Epithelial cell of alveolus of lung (primary cell): Measurements from ENCODE around the gene TAS2R10. TPM values are rescaled to one million over a fixed set of nuclear protein-coding genes. Genes with fewer than 3 reads are reported as not detected.

ENCODE experiments used
- total RNA-seq: library from RNA; depleted of rRNA; stranded (reverse); fragments of >200 nt; gene quantifications from 2 replicates; pipeline ENCODE4 v1.2.1, GENCODE V29; 2015

TAS2R10 gene
- 0.40 TPM in 1 of 2 replicates, not detected in the other for total RNA-seq

GRCh38 chr12:10826258-10826657, at the start of gene TAS2R10:
TSS of gene TAS2R10 (minus strand) at chr12:10826358. CDS start at chr12:10826269, 89 bp downstream.

DNA sequence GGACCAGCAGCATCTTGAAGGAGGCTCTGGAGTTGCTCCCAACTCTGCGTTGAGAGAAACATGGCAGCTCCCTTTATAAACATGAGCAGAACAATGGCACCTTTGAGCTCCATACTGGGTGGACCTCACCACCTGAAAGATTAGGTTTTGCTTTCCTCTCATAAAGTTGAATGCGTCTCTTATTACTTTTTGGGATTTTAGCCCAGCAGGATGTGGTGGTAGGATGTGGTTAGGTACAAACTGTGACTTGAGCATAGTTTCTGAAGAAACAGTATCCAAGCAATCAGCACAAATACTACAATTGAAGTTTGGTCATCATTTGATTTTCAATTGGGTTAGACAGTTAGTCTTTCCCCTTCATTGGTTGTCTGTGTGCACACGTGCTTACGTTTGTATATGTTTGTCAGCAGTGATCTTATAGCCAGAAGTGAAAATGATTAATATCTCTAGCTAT, 23.3 kb upstream of the TAS2R10 start, which contains the start of gene PRR4:
Gene PRR4, minus strand, starts transcription at position 51 of the 454 bp plus-strand sequence. Its CDS starts 38 bp downstream, at position 13.

DNA sequence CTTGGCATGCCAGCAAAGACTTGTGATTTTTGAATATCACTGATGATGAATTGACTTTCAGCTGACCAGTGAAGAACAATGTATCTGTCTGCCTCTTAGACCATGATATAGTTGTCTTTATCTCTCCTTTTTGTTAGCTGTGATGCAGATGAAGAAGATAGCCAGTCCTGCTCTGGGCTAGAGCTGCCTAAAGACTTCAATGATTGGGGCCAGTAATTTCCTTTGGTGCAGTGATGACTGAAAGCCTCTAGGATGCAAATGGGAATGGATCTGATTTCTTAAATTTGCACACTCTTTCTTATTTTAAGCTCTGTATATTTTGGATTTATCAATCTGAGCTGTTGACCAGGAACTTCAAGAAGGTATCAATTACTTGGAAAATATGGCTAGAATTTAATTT, 16.1 kb downstream of the TAS2R10 start, which contains the start of gene TAS2R9:
Gene TAS2R9, minus strand, starts transcription at position 101 of the 400 bp plus-strand sequence. Its CDS starts 93 bp downstream, at position 8.

DNA sequence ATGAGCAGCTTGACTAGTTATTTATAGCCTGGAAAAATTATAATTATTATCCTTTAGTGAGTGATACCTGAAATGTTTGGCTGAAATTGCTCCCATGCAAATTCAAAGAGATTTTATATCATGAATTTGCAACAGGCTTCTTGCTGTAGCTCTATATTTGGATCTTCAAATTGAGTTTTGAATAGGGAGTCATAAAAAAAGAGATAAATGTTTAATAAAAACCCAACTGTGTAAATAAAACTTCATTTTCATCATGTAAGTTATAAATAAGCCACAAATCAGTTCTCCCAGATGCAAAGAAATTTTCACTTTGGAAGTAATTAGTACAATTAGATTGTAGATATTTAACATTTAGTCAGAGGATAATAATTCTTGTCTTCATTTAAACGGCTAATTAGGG, 19.0 kb downstream of the TAS2R10 start, which contains the start of gene TAS2R8:
Gene TAS2R8, minus strand, starts transcription at position 101 of the 400 bp plus-strand sequence. CDS start 306 bp downstream, outside the sequence.

DNA sequence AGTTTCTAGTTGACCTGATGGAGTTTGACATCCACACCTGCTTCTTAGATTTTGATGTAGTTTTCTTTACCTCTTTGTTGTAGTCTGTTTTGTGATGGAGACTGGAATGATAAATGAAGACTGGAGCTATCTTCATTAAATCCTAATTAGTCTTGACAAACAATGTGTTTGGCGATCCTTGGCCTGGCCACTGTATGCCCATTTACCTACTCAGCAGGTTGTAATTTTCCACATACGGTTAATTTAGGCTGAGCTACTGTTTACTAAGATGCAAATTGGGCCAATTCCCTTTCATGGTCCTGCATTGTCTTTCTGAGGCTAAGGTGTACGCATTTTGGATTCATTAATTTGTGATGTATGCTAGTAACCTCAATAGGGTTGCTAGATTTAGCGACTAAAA, 23.6 kb downstream of the TAS2R10 start, which contains the start of gene TAS2R7:
Gene TAS2R7, minus strand, starts transcription at position 41 of the 400 bp plus-strand sequence. CDS start 57 bp downstream, outside the sequence.

Other genes starting within 250 kb of the TAS2R10 start
- 31.0 and 44.9 TPM in 2 replicates for gene MAGOHB, start 212.7 kb downstream of the TAS2R10 start, total RNA-seq
- gene STYK1, start 152.3 kb downstream of the TAS2R10 start, total RNA-seq, result 2.3 TPM in 1 of 2 replicates, not detected in the other
- 170 and 176 TPM in 2 replicates for gene YBX3, start 103.0 kb downstream of the TAS2R10 start, total RNA-seq
- not detected in 2 replicates for gene TAS2R7, start 23.7 kb downstream of the TAS2R10 start, total RNA-seq
- gene TAS2R8, start 19.1 kb downstream of the TAS2R10 start, total RNA-seq, result 0.08 TPM in 1 of 2 replicates, not detected in the other
- gene TAS2R9, start 16.2 kb downstream of the TAS2R10 start, total RNA-seq, result not detected in 2 replicates
- gene PRR4, start 23.1 kb upstream of the TAS2R10 start, total RNA-seq, result 0.64 and 1.3 TPM in 2 replicates
- 2.7 and 4.9 TPM in 2 replicates for gene PRH1, start 57.9 kb upstream of the TAS2R10 start, total RNA-seq
- gene TAS2R13, start 83.2 kb upstream of the TAS2R10 start, total RNA-seq, result under 0.01 and 2.8 TPM in 2 replicates
- 0.13 and 0.48 TPM in 2 replicates for gene PRH2, start 102.9 kb upstream of the TAS2R10 start, total RNA-seq
- 0.56 and 1.9 TPM in 2 replicates for gene TAS2R14, start 112.9 kb upstream of the TAS2R10 start, total RNA-seq
- 0.13 and 0.16 TPM in 2 replicates for gene TAS2R50, start 160.6 kb upstream of the TAS2R10 start, total RNA-seq
- gene TAS2R20, start 171.9 kb upstream of the TAS2R10 start, total RNA-seq, result 0.64 and 0.65 TPM in 2 replicates
- 0.40 TPM in 1 of 2 replicates, not detected in the other for gene TAS2R19, start 196.3 kb upstream of the TAS2R10 start, total RNA-seq
- 0.39 and 6.8 TPM in 2 replicates for gene TAS2R31, start 205.0 kb upstream of the TAS2R10 start, total RNA-seq
- gene TAS2R46, start 235.9 kb upstream of the TAS2R10 start, total RNA-seq, result 2.8 TPM in 1 of 2 replicates, not detected in the other